Measurements from ENCODE around the gene PCDHGA5.

- TF ChIP-seq ZSCAN18 (CRISPR knock-in tag; IDR thresholded peaks at IDR 0.05) = no peak
- no peak for TF ChIP-seq TEAD1 (CRISPR knock-in tag; IDR thresholded peaks at IDR 0.05)
- no peak for TF ChIP-seq MAX (CRISPR knock-in tag; IDR thresholded peaks at IDR 0.05)
- no peak for TF ChIP-seq NFATC4 (CRISPR knock-in tag; IDR thresholded peaks at IDR 0.05)
- no peak for TF ChIP-seq E2F5 (CRISPR knock-in tag; IDR thresholded peaks at IDR 0.05)
- peak; percentile 30; the same call in 1 of the 2 replicates for TF ChIP-seq CTCF (IDR thresholded peaks at IDR 0.05)
These were observed 25.2 kb upstream of the PCDHGA5 start, which contains the start of gene PCDHGA2 for GRCh38 chr5:141338538-141339306.
